OCI-LY3 (cell line): ENCODE data around the gene CC2D2A.

ENCODE experiments used
- CTCF ChIP-seq: fragments of 200-600, 300-600 bp; sonication (generic); IDR thresholded peaks from 2 replicates; pipeline ENCODE4 v1.5.1; 2014; ENCODE audit warnings: antibody characterized with exemption, low read length, low read depth
- EZH2phosphoT487 ChIP-seq: fragments of 200-600 bp; shearing (Covaris generic); IDR thresholded peaks from 2 replicates; pipeline ENCODE4 v1.6.1; 2018; ENCODE audit warnings: antibody characterized with exemption, mixed run types, low read depth

- TF ChIP-seq CTCF (no peak), EZH2phosphoT487 (no peak)
These were observed 74.0 kb downstream of the CC2D2A start for GRCh38 chr4:15543537-15544247.
